GM12878 (cell line): ENCODE data around the gene LRTM1. TPM values are rescaled to one million over a fixed set of nuclear protein-coding genes. Genes with fewer than 3 reads are reported as not detected.

Experiments
- ATAC-seq: fragments of 200-7000 bp; cut with Tn5 transposase; 3 replicates; pipeline ENCODE4 v1.9.1; 2020; ENCODE audit warnings: mild to moderate bottlenecking, moderate library complexity
- BruUV-seq: library from RNA; stranded (reverse); fragments of 400-500 nt; replicated peaks from 2 replicates; lab custom pipeline; 2021; lab: Mats Ljungman, UMichigan
- CTCF ChIA-PET: fragments of 300-600 bp; sonication (Branson Sonifier 250); formaldehyde crosslinking; extraction: SDS; loops from one replicate; lab custom pipeline; 2021; ENCODE audit warnings: inconsistent platforms; lab: Yijun Ruan, JAX
- POLR2A ChIA-PET: fragments of 350-600 bp; formaldehyde crosslinking; extraction: SDS; loops from one replicate; lab custom pipeline; 2021; ENCODE audit warnings: inconsistent platforms; lab: Charles Lee
- RAD21 ChIA-PET: fragments of 300-600 bp; sonication (Branson Sonifier 250); formaldehyde crosslinking; loops from one replicate; lab custom pipeline; 2023; ENCODE audit warnings: antibody characterized with exemption; ENCODE audit not compliant: unreplicated experiment; lab: Charles Lee
- SMC1A ChIA-PET: fragments of 300-600 bp; sonication (Branson Sonifier 250); formaldehyde crosslinking; loops from one replicate; lab custom pipeline; 2023; ENCODE audit not compliant: unreplicated experiment, uncharacterized antibody; lab: Charles Lee
- DNase-seq: peaks from one replicate; pipeline ENCODE4 v3.0.0-alpha.2; 2011; ENCODE audit warnings: low read depth, low spot score
- FAIRE-seq: peaks from 3 replicates; lab custom pipeline; 2011; peaks lifted over from hg19 to GRCh38; lab: Jason Lieb, UNC
- H2AFZ ChIP-seq: 2 replicates; pipeline ENCODE4 v1.6.0; 2011; ENCODE audit warnings: low read depth, low read length, control low read depth; ENCODE audit not compliant: control insufficient read depth
- H3K27ac ChIP-seq: 2 replicates; pipeline ENCODE4 v1.5.1; 2011; ENCODE audit warnings: control low read depth; ENCODE audit not compliant: control insufficient read depth, insufficient read depth
- H3K27me3 ChIP-seq, 2 experiments: replicated peaks in 1 of 2; 2 replicates each; pipeline versions ENCODE4 v1.6.0 to v1.6.1; 2011; ENCODE audit warnings: low read length in 1 of 2; ENCODE audit not compliant: control insufficient read depth in 2 of 2, insufficient read depth in 2 of 2
- H3K36me3 ChIP-seq, 2 experiments: 2 replicates each; pipeline ENCODE4 v1.5.1; 2011; ENCODE audit warnings: low read length in 1 of 2; ENCODE audit not compliant: control insufficient read depth in 2 of 2, insufficient read depth in 2 of 2
- H3K4me1 ChIP-seq: 2 replicates; pipeline ENCODE4 v1.6.1; 2011; ENCODE audit warnings: mild to moderate bottlenecking, low read length, moderate library complexity, mixed read lengths; ENCODE audit not compliant: control insufficient read depth, insufficient read depth
- H3K4me2 ChIP-seq: 2 replicates; pipeline ENCODE4 v1.6.0; 2011; ENCODE audit warnings: control low read depth; ENCODE audit not compliant: control insufficient read depth, insufficient read depth
- H3K4me3 ChIP-seq: fragments of 200-600 bp; sonication (generic); 2 replicates; pipeline ENCODE4 v1.5.1; 2016
- H3K79me2 ChIP-seq: 2 replicates; pipeline ENCODE4 v1.6.0; 2011; ENCODE audit warnings: low read length; ENCODE audit not compliant: control insufficient read depth, insufficient read depth
- H3K9ac ChIP-seq: 2 replicates; pipeline ENCODE4 v1.8.0; 2011; ENCODE audit warnings: low read length, control low read depth, mixed read lengths; ENCODE audit not compliant: control insufficient read depth, insufficient read depth
- H3K9me3 ChIP-seq: replicated peaks from 3 replicates; pipeline ENCODE4 v1.5.1; 2011; ENCODE audit warnings: mild to moderate bottlenecking, low read length; ENCODE audit not compliant: control insufficient read depth, insufficient read depth
- H4K20me1 ChIP-seq: 2 replicates; pipeline ENCODE4 v1.6.0; 2011; ENCODE audit not compliant: control insufficient read depth, insufficient read depth
- ASH2L ChIP-seq: fragments of 300-600, 200-600 bp; sonication (generic); IDR thresholded peaks from 2 replicates; pipeline ENCODE4 v1.6.1; 2017; ENCODE audit warnings: low read depth, mild to moderate bottlenecking, borderline replicate concordance
- CBX5 ChIP-seq: sonication (generic); IDR thresholded peaks from 2 replicates; pipeline ENCODE4 v1.6.1; 2016; ENCODE audit warnings: low read depth, moderate library complexity, mild to moderate bottlenecking, inconsistent platforms
- CEBPB ChIP-seq, 2 experiments: fragments of 150-350 bp in 1 of 2; IDR thresholded peaks; 2 replicates each; pipeline ENCODE4 v1.6.1; 2012 to 2014; ENCODE audit warnings: low read depth in 2 of 2, low read length in 2 of 2, borderline replicate concordance in 1 of 2, inconsistent platforms in 1 of 2
- CEBPZ ChIP-seq: fragments of 150-350 bp; IDR thresholded peaks from 2 replicates; pipeline ENCODE4 v1.6.1; 2016; ENCODE audit warnings: low read depth, low read length
- CHD4 ChIP-seq: fragments of 200-600 bp; sonication (generic); IDR thresholded peaks from 2 replicates; pipeline ENCODE4 v1.6.1; 2016; ENCODE audit warnings: mild to moderate bottlenecking
- EZH2 ChIP-seq: IDR thresholded peaks from 2 replicates; pipeline ENCODE4 v1.6.1; 2012; ENCODE audit warnings: low read depth, mild to moderate bottlenecking, control low read depth, inconsistent platforms, low read length, borderline replicate concordance; ENCODE audit not compliant: control insufficient read depth
- IKZF1 ChIP-seq: fragments of 450-650 bp; conservative IDR thresholded peaks from 2 replicates; pipeline ENCODE4 v1.6.1; 2017; ENCODE audit warnings: antibody characterized with exemption, mild to moderate bottlenecking
- NFXL1 ChIP-seq: fragments of 450-650 bp; IDR thresholded peaks from 2 replicates; pipeline ENCODE4 v1.6.1; 2017; ENCODE audit warnings: antibody characterized with exemption, mild to moderate bottlenecking, borderline replicate concordance
- PAX8 ChIP-seq: fragments of 450-650 bp; IDR thresholded peaks from 2 replicates; pipeline ENCODE4 v1.6.1; 2017; ENCODE audit warnings: mild to moderate bottlenecking, moderate library complexity
- PBX3 ChIP-seq: IDR thresholded peaks from 2 replicates; pipeline ENCODE4 v1.6.1; 2011; ENCODE audit warnings: mild to moderate bottlenecking, low read depth, low read length, moderate library complexity; ENCODE audit not compliant: insufficient replicate concordance
- SPI1 ChIP-seq: IDR thresholded peaks from 2 replicates; pipeline ENCODE4 v1.6.1; 2011; ENCODE audit warnings: low read depth, mild to moderate bottlenecking, low read length, moderate library complexity, borderline replicate concordance; ENCODE audit not compliant: insufficient read depth
- TARDBP ChIP-seq: IDR thresholded peaks from 2 replicates; pipeline ENCODE4 v1.6.1; 2016; ENCODE audit warnings: borderline replicate concordance
- TCF3 ChIP-seq: IDR thresholded peaks from 2 replicates; pipeline ENCODE4 v1.6.1; 2012; ENCODE audit warnings: low read depth, mild to moderate bottlenecking, low read length, borderline replicate concordance; ENCODE audit not compliant: insufficient read depth
- ZNF687 ChIP-seq: fragments of 450-650 bp; IDR thresholded peaks from 2 replicates; pipeline ENCODE4 v1.6.1; 2017; ENCODE audit warnings: mild to moderate bottlenecking, moderate library complexity
- WGBS: methylation state at CpG from one replicate; pipeline ENCODE4 v1.1.6; 2016; ENCODE audit warnings: low lambda C conversion rate; ENCODE audit not compliant: insufficient replicate concordance, insufficient coverage; ENCODE audit errors: missing lambda C conversion rate; 5-methylcytosine and 5-hydroxymethylcytosine counted together
- in situ Hi-C: fragments of 300-500 bp; cut with MboI; formaldehyde crosslinking; loops from 9 replicates; pipeline ENCODE4 v1.14.3; 2018; ENCODE audit warnings: mixed read lengths
- intact Hi-C: fragments of 100-400 bp; cut with micrococcal nuclease; formaldehyde crosslinking; loops from one replicate; pipeline ENCODE4 v1.14.2; 2022; ENCODE audit not compliant: unreplicated experiment
- polyA plus RNA-seq, 11 experiments: library from polyadenylated mRNA; depleted of rRNA in 4 of 11; unstranded in 6 of 11; stranded (reverse) in 5 of 11; fragments of >200 nt; fragmentation: Nextera tagmentation in 4 of 11; fragmentation: Illumina TruSeq in 1 of 11; extraction: Ambion mirVana in 4 of 11; extraction: Trizol in 1 of 11; gene quantifications; 1 replicate in 1 of 11; 2 replicates in 10 of 11; pipeline versions ENCODE4 v1.2.1 to v1.2.3, GENCODE V29; 2011 to 2016; ENCODE audit warnings: inconsistent platforms in 2 of 11, missing spikeins in 2 of 11, low read depth in 1 of 11
- total RNA-seq, 4 experiments: library from RNA; depleted of rRNA in 3 of 4; stranded (reverse); fragments of >200 nt in 3 of 4; fragmentation: Illumina TruSeq in 1 of 4; extraction: Trizol in 1 of 4; gene quantifications; 2 replicates each; pipeline versions ENCODE4 v1.2.1 to v1.2.3, GENCODE V29; 2013 to 2021

LRTM1 gene
- total and polyA plus RNA-seq, 10 of the 15 experiments (the other 5 are each of a cell fraction or from before 2014, with no cell fraction given) = 0.08 TPM; not detected in 9

- intact Hi-C loops = no loop called here
- ATAC-seq = no peak
- in situ Hi-C loops = no loop called here
- ChIA-PET RAD21 (no interaction called here), POLR2A (no interaction called here), SMC1A (no interaction called here), CTCF (no interaction called here)
- WGBS = 18% methylated on average over 8 of the region's 8 CpGs
- Histone ChIP-seq H4K20me1 (no peaks in the 10 kb centered on the region), H2AFZ (no peak overlapping the region), H3K79me2 (no peaks in the 10 kb centered on the region), H3K4me2 (no peak overlapping the region), H3K36me3 (no peaks in the 10 kb centered on the region), H3K4me1 (no peaks in the 10 kb centered on the region), H3K9me3 (no peaks in the 10 kb centered on the region), H3K4me3 (no peak overlapping the region), H3K27me3 (0 out of 4 replicates have a peak, but pooled peaks cover 0 to 4% of the 10 kb centered on the region in 2 experiments), H3K9ac (no peak overlapping the region), H3K27ac (no peak overlapping the region)
- no peak for FAIRE-seq
- no peak for DNase-seq
- no TSS peak for BruUV-seq
- TF ChIP-seq PBX3 = no peak
- no peak for TF ChIP-seq EZH2
- no peak for TF ChIP-seq SPI1
- no peak for TF ChIP-seq ZNF687
- no peak for TF ChIP-seq ASH2L
- TF ChIP-seq TARDBP = no peak
- no peak for TF ChIP-seq CBX5
- no peak for TF ChIP-seq CEBPZ
- TF ChIP-seq CEBPB (IDR thresholded peaks at IDR 0.05; ENCODE audit: borderline replicate concordance in 1 of 2, low read depth in 2 of 2, low read length in 2 of 2) = no peak
- no peak for TF ChIP-seq NFXL1
- no peak for TF ChIP-seq TCF3
- no peak for TF ChIP-seq IKZF1
- TF ChIP-seq CHD4 = no peak
- TF ChIP-seq PAX8 = no peak
These were observed 54.5 kb downstream of the LRTM1 start for GRCh38 chr3:54873059-54874010.
